ENCODE results near the gene THAP5. TPM values are rescaled to one million over a fixed set of nuclear protein-coding genes. Genes with fewer than 3 reads are reported as not detected.

The THAP5 gene, protein sequence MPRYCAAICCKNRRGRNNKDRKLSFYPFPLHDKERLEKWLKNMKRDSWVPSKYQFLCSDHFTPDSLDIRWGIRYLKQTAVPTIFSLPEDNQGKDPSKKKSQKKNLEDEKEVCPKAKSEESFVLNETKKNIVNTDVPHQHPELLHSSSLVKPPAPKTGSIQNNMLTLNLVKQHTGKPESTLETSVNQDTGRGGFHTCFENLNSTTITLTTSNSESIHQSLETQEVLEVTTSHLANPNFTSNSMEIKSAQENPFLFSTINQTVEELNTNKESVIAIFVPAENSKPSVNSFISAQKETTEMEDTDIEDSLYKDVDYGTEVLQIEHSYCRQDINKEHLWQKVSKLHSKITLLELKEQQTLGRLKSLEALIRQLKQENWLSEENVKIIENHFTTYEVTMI
- 4.9 to 9.2 TPM (median 6.6 TPM) in 3 replicates for polyA plus RNA-seq
- 7.1 TPM for polyA plus RNA-seq (2011; ENCODE audit: low read depth)
- 4.6 and 10.8 TPM in 2 replicates for polyA plus RNA-seq (2011; cell fraction: cytosol; rRNA removed)
- 5.1 and 8.6 TPM in 2 replicates for polyA plus RNA-seq (2011; cell fraction: nucleus; rRNA removed)
- polyA plus RNA-seq (2012; ENCODE audit: low replicate concordance), result 8.8 and 10.5 TPM in 2 replicates
- 2.6 to 10.6 TPM (median 3.7 TPM) in 3 replicates for polyA minus RNA-seq
- polyA minus RNA-seq (2011; cell fraction: cytosol; rRNA and poly(A)+ RNA removed), result 9.2 TPM
- 4.1 and 10.7 TPM in 2 replicates for polyA minus RNA-seq (2011; cell fraction: nucleus; rRNA and poly(A)+ RNA removed)

DNA sequence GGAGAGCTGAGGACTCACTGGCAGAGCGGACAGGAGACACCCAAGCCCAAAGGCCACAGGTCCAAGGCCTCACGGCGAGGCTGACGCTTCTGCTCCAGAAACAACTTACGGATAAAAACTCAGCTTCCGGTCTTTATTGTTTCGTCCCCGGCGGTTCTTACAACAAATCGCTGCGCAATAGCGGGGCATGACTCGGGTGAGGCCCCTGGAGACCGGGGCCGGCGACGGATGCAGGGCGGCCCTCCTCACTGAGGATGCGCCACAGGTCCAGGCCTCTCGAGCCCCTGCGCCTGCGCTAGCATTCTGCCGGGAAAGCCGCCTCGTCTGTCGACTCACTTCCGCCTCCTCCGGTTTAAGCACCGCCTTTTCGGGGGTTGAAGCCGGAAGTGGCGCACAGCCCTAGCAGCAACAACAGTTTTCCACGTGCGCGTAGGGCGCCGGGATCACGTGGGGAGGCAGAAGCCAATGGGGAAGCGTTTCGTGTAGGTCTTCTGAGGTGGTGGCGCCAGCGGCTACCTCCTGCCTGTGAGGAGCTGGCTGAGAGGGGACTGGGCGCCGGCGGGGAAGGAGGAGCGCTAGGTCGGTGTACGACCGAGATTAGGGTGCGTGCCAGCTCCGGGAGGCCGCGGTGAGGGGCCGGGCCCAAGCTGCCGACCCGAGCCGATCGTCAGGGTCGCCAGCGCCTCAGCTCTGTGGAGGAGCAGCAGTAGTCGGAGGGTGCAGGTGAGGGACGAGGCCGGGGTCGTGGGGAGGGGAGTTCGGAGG lies at the start of gene THAP5, which contains the start of gene DNAJB9:
Gene THAP5, minus strand, starts transcription at position 326 of the 765 bp plus-strand sequence. Its CDS starts 137 bp downstream, at position 189.
Gene DNAJB9, plus strand, starts transcription at position 494 of the 765 bp plus-strand sequence. CDS start 1,853 bp downstream, outside the sequence.
- Histone ChIP-seq H4K20me1 (ENCODE audit: control insufficient read depth, extremely low read depth, insufficient read depth, low read length) (peaks cover 7% of the 10 kb centered on the region), H2AFZ (ENCODE audit: control insufficient read depth, low read length) (peak within 1 kb of the TSS; percentile 95), H3K9me1 (ENCODE audit: control insufficient read depth, extremely low read depth, insufficient read depth, low read length) (no peaks in the 10 kb centered on the region), H3K27me3 (ENCODE audit: control insufficient read depth, extremely low read depth, insufficient read depth, low read length) (no peaks in the 10 kb centered on the region), H3K79me2 (ENCODE audit: control insufficient read depth, insufficient read depth, low read length) (peaks cover 66% of the 10 kb centered on the region), H3K36me3 (ENCODE audit: control insufficient read depth in 2 of 2, extremely low read depth in 1 of 2, insufficient read depth in 2 of 2, low read length in 2 of 2) (peaks cover 2 to 8% of the 10 kb centered on the region in 2 experiments), H3K4me3 (ENCODE audit: control insufficient read depth in 2 of 3, extremely low read depth in 1 of 3, insufficient read depth in 2 of 3, low read depth in 1 of 3, low read length in 3 of 3) (peak within 1 kb of the TSS; percentile 92 to 96 (median 92)), H3K4me2 (ENCODE audit: control insufficient read depth, extremely low read depth, insufficient read depth, low read depth, low read length) (peak within 1 kb of the TSS; percentile 96), H3K9ac (ENCODE audit: control insufficient read depth, extremely low read depth, insufficient read depth, low read length) (peak within 1 kb of the TSS; percentile 99), H3K27ac (ENCODE audit: control insufficient read depth, insufficient read depth, low read length) (peak within 1 kb of the TSS; percentile 96), H3K9me3 (ENCODE audit: control insufficient read depth, low read depth, low read length) (no peaks in the 10 kb centered on the region), H3K4me1 (ENCODE audit: control insufficient read depth, extremely low read depth, insufficient read depth, low read length) (peaks cover 21% of the 10 kb centered on the region)
- FAIRE-seq (peak; percentile 73), DNase-seq (ENCODE audit: low read depth, low spot score) (peak; percentile 88)
- dilution Hi-C loops (cut with MboI; ENCODE audit: extremely low pct_ligation_motif_present, low sequenced_read_pairs), result no loop called here
- TF ChIP-seq EZH2 (IDR thresholded peaks at IDR 0.05; ENCODE audit: low read length), result no peak
- TF ChIP-seq, protein P1, sequence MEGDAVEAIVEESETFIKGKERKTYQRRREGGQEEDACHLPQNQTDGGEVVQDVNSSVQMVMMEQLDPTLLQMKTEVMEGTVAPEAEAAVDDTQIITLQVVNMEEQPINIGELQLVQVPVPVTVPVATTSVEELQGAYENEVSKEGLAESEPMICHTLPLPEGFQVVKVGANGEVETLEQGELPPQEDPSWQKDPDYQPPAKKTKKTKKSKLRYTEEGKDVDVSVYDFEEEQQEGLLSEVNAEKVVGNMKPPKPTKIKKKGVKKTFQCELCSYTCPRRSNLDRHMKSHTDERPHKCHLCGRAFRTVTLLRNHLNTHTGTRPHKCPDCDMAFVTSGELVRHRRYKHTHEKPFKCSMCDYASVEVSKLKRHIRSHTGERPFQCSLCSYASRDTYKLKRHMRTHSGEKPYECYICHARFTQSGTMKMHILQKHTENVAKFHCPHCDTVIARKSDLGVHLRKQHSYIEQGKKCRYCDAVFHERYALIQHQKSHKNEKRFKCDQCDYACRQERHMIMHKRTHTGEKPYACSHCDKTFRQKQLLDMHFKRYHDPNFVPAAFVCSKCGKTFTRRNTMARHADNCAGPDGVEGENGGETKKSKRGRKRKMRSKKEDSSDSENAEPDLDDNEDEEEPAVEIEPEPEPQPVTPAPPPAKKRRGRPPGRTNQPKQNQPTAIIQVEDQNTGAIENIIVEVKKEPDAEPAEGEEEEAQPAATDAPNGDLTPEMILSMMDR (optimal IDR thresholded peaks at IDR 0.05 in 1 of 3, IDR thresholded peaks at IDR 0.05 in 1 of 3, conservative IDR thresholded peaks at IDR 0.05 in 1 of 3; ENCODE audit: extremely low read depth in 1 of 3, insufficient read depth in 2 of 3, low read length in 3 of 3), result peak in 1 of 3 experiments; percentile 1

DNA sequence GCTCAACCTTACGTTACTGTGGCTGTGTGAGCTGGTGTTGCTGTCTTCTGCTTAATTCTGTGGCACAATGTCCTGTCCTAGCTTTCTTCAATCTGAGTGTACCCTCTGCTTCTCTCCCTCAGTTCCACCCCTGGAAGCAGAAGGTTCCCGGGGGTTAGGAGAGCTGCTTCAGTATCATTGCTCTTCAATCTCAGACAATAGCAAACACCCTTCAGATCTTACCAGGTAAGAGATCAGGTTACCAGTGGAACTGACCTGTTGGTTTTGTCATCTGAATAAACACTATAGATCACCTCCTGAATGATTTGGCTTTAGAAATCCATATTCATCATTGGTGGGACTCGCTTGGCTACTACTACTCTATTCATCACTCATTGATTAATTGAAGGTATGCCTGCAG lies 48.5 kb upstream of the THAP5 start:
- Histone ChIP-seq H3K4me3 (ENCODE audit: control insufficient read depth in 2 of 3, extremely low read depth in 1 of 3, insufficient read depth in 2 of 3, low read depth in 1 of 3, low read length in 3 of 3) (no peak overlapping the region), H3K4me2 (ENCODE audit: control insufficient read depth, extremely low read depth, insufficient read depth, low read depth, low read length) (no peak overlapping the region), H3K27ac (ENCODE audit: control insufficient read depth, insufficient read depth, low read length) (no peak overlapping the region), H3K9me1 (ENCODE audit: control insufficient read depth, extremely low read depth, insufficient read depth, low read length) (no peaks in the 10 kb centered on the region), H3K36me3 (ENCODE audit: control insufficient read depth in 2 of 2, extremely low read depth in 1 of 2, insufficient read depth in 2 of 2, low read length in 2 of 2) (no peaks in the 10 kb centered on the region), H3K9me3 (ENCODE audit: control insufficient read depth, low read depth, low read length) (no peaks in the 10 kb centered on the region), H3K4me1 (ENCODE audit: control insufficient read depth, extremely low read depth, insufficient read depth, low read length) (no peaks in the 10 kb centered on the region), H3K27me3 (ENCODE audit: control insufficient read depth, extremely low read depth, insufficient read depth, low read length) (no peaks in the 10 kb centered on the region), H3K9ac (ENCODE audit: control insufficient read depth, extremely low read depth, insufficient read depth, low read length) (no peak overlapping the region), H4K20me1 (ENCODE audit: control insufficient read depth, extremely low read depth, insufficient read depth, low read length) (no peaks in the 10 kb centered on the region), H2AFZ (ENCODE audit: control insufficient read depth, low read length) (no peak overlapping the region), H3K79me2 (ENCODE audit: control insufficient read depth, insufficient read depth, low read length) (no peaks in the 10 kb centered on the region)
- dilution Hi-C loops (cut with MboI; ENCODE audit: extremely low pct_ligation_motif_present, low sequenced_read_pairs), result no loop called here
- TF ChIP-seq, protein P1 (optimal IDR thresholded peaks at IDR 0.05 in 1 of 3, IDR thresholded peaks at IDR 0.05 in 1 of 3, conservative IDR thresholded peaks at IDR 0.05 in 1 of 3; ENCODE audit: extremely low read depth in 1 of 3, insufficient read depth in 2 of 3, low read length in 3 of 3), result no peak
- TF ChIP-seq EZH2 (IDR thresholded peaks at IDR 0.05; ENCODE audit: low read length), result no peak
- FAIRE-seq (no peak), DNase-seq (ENCODE audit: low read depth, low spot score) (no peak)
